Esophagus squamous epithelium (tissue), 5 donors: ENCODE data around the gene ASIC1. TPM values are rescaled to one million over a fixed set of nuclear protein-coding genes. Genes with fewer than 3 reads are reported as not detected.

Source experiments
- DNase-seq: peaks from one replicate; lab custom pipeline; 2025; lab: John Stamatoyannopoulos, UW
- H3K27ac ChIP-seq, 4 donors: fragments of 200-600 bp; sonication (generic); one replicate each; pipeline ENCODE4 v1.5.1; 2016 to 2019; ENCODE audit warnings: mild to moderate bottlenecking in 1 of 4
- H3K27me3 ChIP-seq, 4 donors: fragments of 200-600 bp; sonication (generic); 1 replicate in 3 of 4; 2 replicates in 1 of 4; pipeline versions ENCODE4 v1.5.1 to v1.6.0; 2017 to 2021; ENCODE audit warnings: antibody characterized with exemption in 1 of 4
- H3K36me3 ChIP-seq, 3 donors: fragments of 200-600 bp; sonication (generic); one replicate each; pipeline ENCODE4 v1.5.1; 2016 to 2019
- H3K4me1 ChIP-seq, 3 donors: fragments of 200-600 bp; sonication (generic); one replicate each; pipeline ENCODE4 v1.5.1; 2017 to 2019
- H3K4me3 ChIP-seq, 4 donors: fragments of 200-600 bp; sonication (generic); 1 replicate in 3 of 4; 2 replicates in 1 of 4; pipeline ENCODE4 v1.5.1; 2016 to 2019; ENCODE audit warnings: mild to moderate bottlenecking in 2 of 4, moderate library complexity in 1 of 4
- H3K9me3 ChIP-seq, 3 donors: fragments of 200-600 bp; sonication (generic); one replicate each; pipeline ENCODE4 v1.5.1; 2016 to 2019
- CTCF ChIP-seq, 6 experiments: fragments of 450-650 bp in 4 of 6; fragments of 200-600 bp in 2 of 6; sonication (generic) in 2 of 6; IDR thresholded peaks; one replicate each; pipeline ENCODE4 v1.5.1; 2016 to 2019; ENCODE audit warnings: antibody characterized with exemption in 6 of 6, mild to moderate bottlenecking in 4 of 6, moderate library complexity in 4 of 6
- POLR2A ChIP-seq, 4 donors: fragments of 450-650 bp; IDR thresholded peaks; one replicate each; pipeline ENCODE4 v1.6.1; 2017; ENCODE audit warnings: antibody characterized with exemption in 4 of 4, mild to moderate bottlenecking in 4 of 4, moderate library complexity in 3 of 4
- WGBS, 2 donors: methylation state at CpG; one replicate each; pipeline ENCODE4 v1.1.5; 2018; 5-methylcytosine and 5-hydroxymethylcytosine counted together
- intact Hi-C: fragments of 100-400 bp; cut with DNase I; formaldehyde crosslinking; loops from one replicate; pipeline ENCODE4 v1.15.0; 2022
- total RNA-seq, 4 donors: library from RNA; depleted of rRNA; stranded (reverse); fragments of >200 nt; gene quantifications; one replicate each; pipeline ENCODE4 v1.1.0, GENCODE V29; 2016
- donor health status: DM: yes; HTN: yes; CAD: no.

ASIC1 gene
- total RNA-seq, 4 donors from 2014 or later = 1.5 to 5.7 (median 2.6) TPM

- TF ChIP-seq CTCF (IDR thresholded peaks at IDR 0.05) = no peak
- TF ChIP-seq POLR2A (IDR thresholded peaks at IDR 0.05) = no peak
- DNase-seq = no peak
- intact Hi-C loops = loop anchor here (5.0 kb wide), 1 partner anchor 285 kb away; no protein-coding TSS in a partner anchor
- Histone ChIP-seq H3K4me3 (no peak overlapping the region), H3K36me3 (no peaks in the 10 kb centered on the region), H3K27ac (no peak overlapping the region), H3K4me1 (peaks cover 5 to 23% (median 7%) of the 10 kb centered on the region in 3 donors), H3K27me3 (peaks cover 0 to 24% (median 0%) of the 10 kb centered on the region in 4 donors), H3K9me3 (no peaks in the 10 kb centered on the region)
- 43 to 57% methylated on average over 1 to 3 of the region's 6 CpGs for WGBS, 2 donors
Measured at GRCh38 chr12:50061946-50062686, 4.7 kb downstream of the ASIC1 start.

- WGBS, 2 donors = 59 to 67% methylated on average over 2 to 4 of the region's 5 CpGs
Measured at GRCh38 chr12:50062728-50063460, 5.5 kb downstream of the ASIC1 start.

GRCh38 chr12:50065726-50066310, 8.4 kb downstream of the ASIC1 start:
- Histone ChIP-seq H3K4me1 (peaks cover 0 to 22% (median 4%) of the 10 kb centered on the region in 3 donors), H3K36me3 (no peaks in the 10 kb centered on the region), H3K27me3 (no peaks in the 10 kb centered on the region), H3K9me3 (no peaks in the 10 kb centered on the region), H3K4me3 (no peak overlapping the region), H3K27ac (peak overlapping the region in 2 of 4 donors; percentile 3 to 21)
- no peak for DNase-seq
- TF ChIP-seq CTCF (IDR thresholded peaks at IDR 0.05) (no peak), POLR2A (IDR thresholded peaks at IDR 0.05) (no peak)
- intact Hi-C loops = no loop called here
- 85 to 88% methylated on average over 1 to 3 of the region's 3 CpGs for WGBS, 2 donors

More at GRCh38 chr12:50062728-50063460, 5.5 kb downstream of the ASIC1 start:
- no peak overlapping the region for H3K27ac ChIP-seq
- peaks cover 0 to 18% (median 0%) of the 10 kb centered on the region in 4 donors for H3K27me3 ChIP-seq
- no peaks in the 10 kb centered on the region for H3K36me3 ChIP-seq
- H3K4me1 ChIP-seq = peaks cover 3 to 18% (median 4%) of the 10 kb centered on the region in 3 donors
- intact Hi-C loops = loop anchor here (5.0 kb wide), 1 partner anchor 286 kb away; no protein-coding TSS in a partner anchor
- H3K4me3 ChIP-seq = no peak overlapping the region
- no peak for TF ChIP-seq POLR2A (IDR thresholded peaks at IDR 0.05)
- no peak for TF ChIP-seq CTCF (IDR thresholded peaks at IDR 0.05)
- no peak for DNase-seq
- no peaks in the 10 kb centered on the region for H3K9me3 ChIP-seq

- WGBS, 2 donors = 55 to 59% methylated on average over 5 of the region's 5 CpGs
- intact Hi-C loops = no loop called here
- no peaks in the 10 kb centered on the region for H3K27me3 ChIP-seq
- TF ChIP-seq POLR2A (IDR thresholded peaks at IDR 0.05) (no peak), CTCF (IDR thresholded peaks at IDR 0.05) (no peak)
- peak overlapping the region in 2 of 4 donors; percentile 21 for H3K27ac ChIP-seq
- H3K9me3 ChIP-seq = no peaks in the 10 kb centered on the region
- no peaks in the 10 kb centered on the region for H3K36me3 ChIP-seq
- no peak for DNase-seq
- H3K4me3 ChIP-seq = no peak overlapping the region
- H3K4me1 ChIP-seq = peaks cover 0 to 16% (median 4%) of the 10 kb centered on the region in 3 donors
Measured at GRCh38 chr12:50066402-50066801, 9.0 kb downstream of the ASIC1 start.
